Hepatocyte (in vitro differentiated cells): ENCODE results near the gene TRAF3. TPM values are rescaled to one million over a fixed set of nuclear protein-coding genes. Genes with fewer than 3 reads are reported as not detected.
A peak's percentile ranks its signal among the peaks of the same experiment; 100 is the strongest.

Source experiments
- DNase-seq: peaks from one replicate; pipeline ENCODE4 v3.0.0-alpha.2; 2016; ENCODE audit warnings: low spot score
- H2AFZ ChIP-seq: fragments of 200-600 bp; sonication (generic); 2 replicates; pipeline ENCODE4 v1.6.0; 2016; ENCODE audit warnings: antibody characterized with exemption, mild to moderate bottlenecking
- H3K27ac ChIP-seq: fragments of 200-600 bp; sonication (generic); 2 replicates; pipeline ENCODE4 v1.5.1; 2016; ENCODE audit warnings: mild to moderate bottlenecking
- H3K27me3 ChIP-seq: fragments of 200-600 bp; sonication (generic); 2 replicates; pipeline ENCODE4 v1.6.1; 2016
- H3K36me3 ChIP-seq: fragments of 200-600 bp; sonication (generic); replicated peaks from 2 replicates; pipeline ENCODE4 v1.5.1; 2016; ENCODE audit warnings: low read depth; ENCODE audit not compliant: insufficient read depth
- H3K4me1 ChIP-seq: fragments of 200-600 bp; sonication (generic); 2 replicates; pipeline ENCODE4 v1.5.1; 2016; ENCODE audit warnings: mild to moderate bottlenecking, moderate library complexity; ENCODE audit not compliant: insufficient read depth
- H3K4me2 ChIP-seq: fragments of 200-600 bp; sonication (generic); 2 replicates; pipeline ENCODE4 v1.6.0; 2016
- H3K4me3 ChIP-seq: fragments of 200-600 bp; sonication (generic); 2 replicates; pipeline ENCODE4 v1.5.1; 2016; ENCODE audit warnings: mild to moderate bottlenecking
- H3K79me2 ChIP-seq: fragments of 200-600 bp; sonication (generic); 2 replicates; pipeline ENCODE4 v1.6.0; 2017; ENCODE audit warnings: mild to moderate bottlenecking
- H3K9me2 ChIP-seq: fragments of 200-600 bp; sonication (generic); replicated peaks from 2 replicates; pipeline ENCODE4 v1.6.0; 2017; ENCODE audit warnings: mild to moderate bottlenecking; ENCODE audit not compliant: insufficient read depth
- H3K9me3 ChIP-seq: fragments of 200-600 bp; sonication (generic); 2 replicates; pipeline ENCODE4 v1.5.1; 2016; ENCODE audit warnings: low read depth, mild to moderate bottlenecking
- H4K20me1 ChIP-seq: fragments of 200-600 bp; sonication (generic); 2 replicates; pipeline ENCODE4 v1.6.0; 2016; ENCODE audit warnings: mild to moderate bottlenecking; ENCODE audit not compliant: insufficient read depth, poor library complexity, severe bottlenecking
- EZH2 ChIP-seq: fragments of 200-600 bp; sonication (generic); IDR thresholded peaks from 2 replicates; pipeline ENCODE4 v1.6.1; 2016; ENCODE audit warnings: antibody characterized with exemption, mild to moderate bottlenecking, borderline replicate concordance
- EZH2phosphoT487 ChIP-seq: fragments of 200-600 bp; sonication (generic); IDR thresholded peaks from one replicate; pipeline ENCODE4 v1.6.1; 2018; ENCODE audit warnings: antibody characterized with exemption, mild to moderate bottlenecking, low read depth, moderate library complexity; ENCODE audit not compliant: unreplicated experiment, severe bottlenecking
- WGBS: methylation state at CpG from one replicate; pipeline ENCODE4 v1.1.6; 2016; ENCODE audit warnings: low lambda C conversion rate; ENCODE audit errors: missing lambda C conversion rate; 5-methylcytosine and 5-hydroxymethylcytosine counted together
- polyA plus RNA-seq: library from polyadenylated mRNA; unstranded; fragments of >200 nt; fragmentation: Nextera tagmentation; extraction: Ambion mirVana; gene quantifications from 2 replicates; pipeline ENCODE4 v1.2.1, GENCODE V29; 2016
- total RNA-seq: library from RNA; depleted of rRNA; stranded (reverse); fragments of >200 nt; gene quantifications from 2 replicates; pipeline ENCODE4 v1.2.3, GENCODE V29; 2014
- TF ChIP-seq, protein P1 (sequence below): fragments of 200-600 bp; sonication (generic); IDR thresholded peaks from 2 replicates; pipeline ENCODE4 v1.5.1; 2016; ENCODE audit warnings: antibody characterized with exemption, mild to moderate bottlenecking; ENCODE audit not compliant: poor library complexity

TRAF3 gene
- total and polyA plus RNA-seq, 2 experiments from 2014 or later, result 8.0 to 15.8 TPM

DNA sequence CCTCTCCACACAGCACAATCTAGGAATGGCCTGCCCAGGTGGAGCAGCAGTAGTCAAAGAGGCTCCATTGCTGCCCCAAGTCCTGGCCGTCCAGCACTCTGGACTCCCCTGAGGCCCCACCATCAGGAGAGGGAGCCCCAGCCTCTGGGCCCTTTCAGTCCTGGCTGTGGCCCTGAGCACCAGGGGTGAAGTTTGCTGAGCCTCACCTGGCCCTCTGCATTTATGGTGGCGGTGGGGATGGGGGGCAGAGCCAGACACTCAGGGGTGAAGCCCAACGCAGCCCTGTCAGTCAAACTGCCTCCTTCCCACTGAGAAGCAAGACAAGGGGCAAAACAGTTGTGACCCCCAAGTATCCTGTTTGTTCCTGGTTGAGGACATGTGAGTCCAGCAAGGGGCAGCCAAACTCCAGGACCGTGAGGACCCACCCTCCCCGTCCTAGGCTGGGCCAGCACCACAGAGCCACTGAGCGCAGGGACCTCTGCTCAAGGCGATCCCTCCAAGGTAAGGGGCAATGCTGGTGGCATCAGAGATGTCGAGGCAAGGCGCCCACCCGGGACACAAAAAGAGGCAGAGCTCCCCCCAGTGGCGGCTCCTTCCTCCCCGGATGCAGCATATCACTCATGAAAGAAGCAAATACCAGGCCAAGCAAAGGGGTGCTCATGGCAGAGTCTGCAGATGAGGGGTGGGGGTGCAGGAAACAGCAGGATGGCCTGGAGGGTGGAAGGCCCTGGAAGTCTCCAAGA is 140.4 kb downstream of the TRAF3 start:
- no peaks in the 10 kb centered on the region for H4K20me1 ChIP-seq
- WGBS, result 41% methylated on average over 12 of the region's 12 CpGs

DNA sequence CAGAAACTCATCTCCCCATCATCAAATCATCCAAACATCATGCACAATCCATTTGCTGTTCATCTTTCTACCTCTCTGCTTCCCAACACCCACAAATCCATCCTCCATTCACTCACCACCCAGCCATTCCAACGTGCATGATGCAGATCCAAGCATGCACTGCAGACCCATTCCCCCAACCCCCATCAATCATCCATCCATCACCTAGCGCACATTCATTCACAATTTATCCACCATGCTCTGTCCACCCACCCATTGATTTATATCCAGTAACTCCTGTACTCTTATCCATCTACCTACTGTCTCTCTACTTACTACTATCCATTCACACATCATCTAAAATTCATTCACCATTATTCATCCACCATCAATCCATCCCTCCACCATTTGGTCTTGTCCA is 141.2 kb downstream of the TRAF3 start:
- peaks cover 5% of the 10 kb centered on the region for H3K79me2 ChIP-seq
- no peak overlapping the region for H3K27ac ChIP-seq
- H3K4me2 ChIP-seq, result no peak overlapping the region
- H4K20me1 ChIP-seq, result no peaks in the 10 kb centered on the region
- H2AFZ ChIP-seq, result no peak overlapping the region
- H3K4me3 ChIP-seq, result no peak overlapping the region
- no peaks in the 10 kb centered on the region for H3K9me2 ChIP-seq
- H3K4me1 ChIP-seq, result peaks cover 5% of the 10 kb centered on the region
- no peak for DNase-seq
- 59% methylated on average over 2 of the region's 2 CpGs for WGBS
- TF ChIP-seq EZH2phosphoT487 (no peak), EZH2 (no peak)
- TF ChIP-seq, protein P1, sequence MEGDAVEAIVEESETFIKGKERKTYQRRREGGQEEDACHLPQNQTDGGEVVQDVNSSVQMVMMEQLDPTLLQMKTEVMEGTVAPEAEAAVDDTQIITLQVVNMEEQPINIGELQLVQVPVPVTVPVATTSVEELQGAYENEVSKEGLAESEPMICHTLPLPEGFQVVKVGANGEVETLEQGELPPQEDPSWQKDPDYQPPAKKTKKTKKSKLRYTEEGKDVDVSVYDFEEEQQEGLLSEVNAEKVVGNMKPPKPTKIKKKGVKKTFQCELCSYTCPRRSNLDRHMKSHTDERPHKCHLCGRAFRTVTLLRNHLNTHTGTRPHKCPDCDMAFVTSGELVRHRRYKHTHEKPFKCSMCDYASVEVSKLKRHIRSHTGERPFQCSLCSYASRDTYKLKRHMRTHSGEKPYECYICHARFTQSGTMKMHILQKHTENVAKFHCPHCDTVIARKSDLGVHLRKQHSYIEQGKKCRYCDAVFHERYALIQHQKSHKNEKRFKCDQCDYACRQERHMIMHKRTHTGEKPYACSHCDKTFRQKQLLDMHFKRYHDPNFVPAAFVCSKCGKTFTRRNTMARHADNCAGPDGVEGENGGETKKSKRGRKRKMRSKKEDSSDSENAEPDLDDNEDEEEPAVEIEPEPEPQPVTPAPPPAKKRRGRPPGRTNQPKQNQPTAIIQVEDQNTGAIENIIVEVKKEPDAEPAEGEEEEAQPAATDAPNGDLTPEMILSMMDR, result no peak
- H3K27me3 ChIP-seq, result peaks cover 14% of the 10 kb centered on the region
- H3K36me3 ChIP-seq, result no peaks in the 10 kb centered on the region
- H3K9me3 ChIP-seq, result no peaks in the 10 kb centered on the region

More for the DNA sequence above, 140.4 kb downstream of the TRAF3 start:
- Histone ChIP-seq H2AFZ (no peak overlapping the region), H3K9me3 (no peaks in the 10 kb centered on the region), H3K4me3 (no peak overlapping the region), H3K9me2 (no peaks in the 10 kb centered on the region), H3K27ac (no peak overlapping the region), H3K4me2 (no peak overlapping the region), H3K27me3 (peaks cover 6% of the 10 kb centered on the region), H3K4me1 (no peaks in the 10 kb centered on the region), H3K79me2 (no peaks in the 10 kb centered on the region), H3K36me3 (no peaks in the 10 kb centered on the region)
- peak; percentile 62 for DNase-seq
- TF ChIP-seq EZH2phosphoT487 (no peak), EZH2 (no peak)
- TF ChIP-seq, protein P1, result peak; percentile 55

DNA sequence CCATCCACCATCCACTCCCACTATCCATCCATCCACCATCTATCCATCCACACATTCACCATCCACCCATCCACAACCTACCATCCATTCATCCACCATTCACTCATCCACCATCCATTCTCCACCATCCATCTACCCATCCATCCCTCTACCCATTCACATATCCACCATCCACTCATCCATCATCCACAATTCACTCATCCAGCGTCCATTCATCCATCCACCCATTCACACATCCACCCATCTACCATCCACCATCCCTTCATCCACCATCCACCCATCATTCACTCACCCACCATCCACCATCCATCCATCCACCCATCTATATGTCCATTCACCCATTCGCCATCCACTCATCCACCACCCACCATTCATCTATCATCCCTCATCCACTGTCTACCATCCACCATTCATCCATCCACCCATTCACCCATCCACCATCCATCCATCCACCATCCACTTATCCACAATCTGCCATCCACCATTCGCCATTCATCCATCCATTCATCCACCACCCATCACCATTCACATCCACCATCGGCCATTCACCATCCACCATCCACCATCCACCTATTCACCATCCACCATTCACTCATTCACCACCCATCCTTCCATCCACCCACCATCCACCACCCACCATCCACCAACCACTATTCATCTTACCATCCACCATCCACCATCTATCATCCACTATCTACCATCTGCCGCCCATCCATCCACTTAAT is 143.2 kb downstream of the TRAF3 start:
- Histone ChIP-seq H3K4me1 (peaks cover 5% of the 10 kb centered on the region), H3K27ac (no peak overlapping the region), H3K9me2 (no peaks in the 10 kb centered on the region), H3K27me3 (peaks cover 28% of the 10 kb centered on the region), H3K9me3 (no peaks in the 10 kb centered on the region), H3K79me2 (peaks cover 9% of the 10 kb centered on the region), H2AFZ (no peak overlapping the region), H3K4me2 (no peak overlapping the region), H4K20me1 (no peaks in the 10 kb centered on the region), H3K36me3 (no peaks in the 10 kb centered on the region), H3K4me3 (no peak overlapping the region)
- no peak for DNase-seq
- no peak for TF ChIP-seq EZH2phosphoT487
- TF ChIP-seq, protein P1, result no peak
- no peak for TF ChIP-seq EZH2
- WGBS, result 96% methylated on average over 5 of the region's 5 CpGs
